ENCODE measurements around the gene SPINK6. TPM values are rescaled to one million over a fixed set of nuclear protein-coding genes. Genes with fewer than 3 reads are reported as not detected.

Gene SPINK6, protein sequence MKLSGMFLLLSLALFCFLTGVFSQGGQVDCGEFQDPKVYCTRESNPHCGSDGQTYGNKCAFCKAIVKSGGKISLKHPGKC
- total RNA-seq: not detected
- long read RNA-seq: 0 reads

DNA sequence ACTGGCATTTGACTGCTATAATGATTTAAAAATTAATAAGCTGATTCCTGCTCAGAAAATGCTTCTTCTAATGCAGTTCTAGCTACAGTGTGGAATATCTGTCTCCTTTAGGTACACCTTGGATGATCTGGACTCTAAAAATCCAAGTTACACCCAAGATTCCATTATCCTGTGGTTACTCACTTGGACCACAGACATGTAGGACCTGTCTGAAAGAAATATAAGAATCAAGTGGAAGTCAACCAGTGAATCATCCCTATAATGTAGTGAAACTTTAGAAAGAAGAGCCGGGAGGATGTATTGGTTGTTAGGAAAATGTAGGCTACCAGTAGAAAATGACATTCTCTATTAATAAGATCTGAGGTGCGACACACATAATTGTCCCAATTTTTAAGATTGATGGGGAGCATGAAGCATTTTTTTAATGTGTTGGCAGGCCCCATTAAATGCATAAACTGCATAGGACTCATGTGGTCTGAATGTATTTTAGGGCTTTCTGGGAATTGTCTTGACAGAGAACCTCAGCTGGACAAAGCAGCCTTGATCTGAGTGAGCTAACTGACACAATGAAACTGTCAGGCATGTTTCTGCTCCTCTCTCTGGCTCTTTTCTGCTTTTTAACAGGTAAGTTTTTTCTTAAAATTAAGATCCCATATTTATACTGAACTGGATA, at the start of gene SPINK6:
SPINK6 (plus strand) TSS at position 512 of the 673 bp plus-strand sequence; CDS start at position 567, 55 bp downstream.
- intact Hi-C loops (cut with DNase I, micrococcal nuclease): no loop called here
- no peak for DNase-seq
- ATAC-seq: no peak

DNA sequence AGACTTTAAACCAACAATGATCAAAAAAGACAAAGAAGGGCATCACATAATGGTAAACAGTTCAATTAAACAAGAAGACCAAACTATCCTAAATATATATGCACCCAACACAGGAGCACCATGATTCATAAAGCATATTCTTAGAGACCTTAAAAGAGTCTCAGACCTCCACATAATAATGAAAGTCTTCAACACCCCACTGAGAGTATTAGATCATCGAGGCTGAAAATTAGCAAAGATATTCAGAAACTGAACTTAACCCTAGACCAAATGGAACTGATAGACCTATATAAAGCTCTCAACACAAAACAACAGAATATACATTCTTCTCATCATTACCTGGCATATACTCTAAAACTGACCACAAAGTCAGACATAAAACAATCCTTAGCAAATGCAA, 46.2 kb upstream of the SPINK6 start:
- ATAC-seq (no peak), DNase-seq (no peak)
- intact Hi-C loops (cut with DNase I, micrococcal nuclease): no loop called here

DNA sequence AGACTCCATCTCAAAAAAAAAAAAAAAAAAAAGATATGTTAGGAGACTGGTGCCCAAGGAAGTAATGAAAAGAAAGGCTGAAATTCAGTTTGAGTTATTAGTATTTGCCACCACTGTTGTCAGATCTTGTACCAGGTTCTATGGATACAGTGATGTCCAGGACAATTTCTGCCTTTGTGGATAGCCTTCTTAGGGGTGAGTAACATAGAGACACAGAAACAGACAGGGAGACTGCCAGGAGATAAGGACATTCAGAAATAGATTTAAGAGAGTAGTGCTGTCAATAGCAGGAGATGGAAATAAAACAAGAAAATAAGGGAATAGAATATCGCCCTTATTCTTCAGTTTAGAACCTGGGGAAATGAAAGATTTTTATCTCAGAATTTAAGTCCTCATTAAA, 40.8 kb upstream of the SPINK6 start:
- intact Hi-C loops (cut with DNase I, micrococcal nuclease): no loop called here
- ATAC-seq (no peak), DNase-seq (no peak)

DNA sequence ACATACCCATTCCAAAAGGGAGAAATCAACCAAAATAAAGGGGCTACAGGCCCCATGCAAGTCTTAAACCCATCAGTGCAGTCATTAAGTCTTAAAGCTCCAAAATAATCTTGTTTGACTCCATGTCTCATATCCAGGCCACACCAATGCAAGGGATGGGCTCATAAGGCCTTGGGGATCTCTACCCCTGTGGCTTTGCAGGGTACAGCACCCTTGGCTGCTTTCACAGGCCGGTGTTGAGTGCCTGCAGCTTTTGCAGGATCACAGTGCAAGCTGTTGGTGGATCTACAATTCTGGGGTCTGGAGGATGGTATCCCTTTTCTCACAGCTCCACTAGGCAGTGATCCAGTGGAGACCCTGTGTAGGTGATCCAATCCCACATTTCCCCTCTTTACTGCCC, 39.5 kb upstream of the SPINK6 start:
- no peak for ATAC-seq
- no peak for DNase-seq
- intact Hi-C loops (cut with DNase I, micrococcal nuclease): no loop called here

DNA sequence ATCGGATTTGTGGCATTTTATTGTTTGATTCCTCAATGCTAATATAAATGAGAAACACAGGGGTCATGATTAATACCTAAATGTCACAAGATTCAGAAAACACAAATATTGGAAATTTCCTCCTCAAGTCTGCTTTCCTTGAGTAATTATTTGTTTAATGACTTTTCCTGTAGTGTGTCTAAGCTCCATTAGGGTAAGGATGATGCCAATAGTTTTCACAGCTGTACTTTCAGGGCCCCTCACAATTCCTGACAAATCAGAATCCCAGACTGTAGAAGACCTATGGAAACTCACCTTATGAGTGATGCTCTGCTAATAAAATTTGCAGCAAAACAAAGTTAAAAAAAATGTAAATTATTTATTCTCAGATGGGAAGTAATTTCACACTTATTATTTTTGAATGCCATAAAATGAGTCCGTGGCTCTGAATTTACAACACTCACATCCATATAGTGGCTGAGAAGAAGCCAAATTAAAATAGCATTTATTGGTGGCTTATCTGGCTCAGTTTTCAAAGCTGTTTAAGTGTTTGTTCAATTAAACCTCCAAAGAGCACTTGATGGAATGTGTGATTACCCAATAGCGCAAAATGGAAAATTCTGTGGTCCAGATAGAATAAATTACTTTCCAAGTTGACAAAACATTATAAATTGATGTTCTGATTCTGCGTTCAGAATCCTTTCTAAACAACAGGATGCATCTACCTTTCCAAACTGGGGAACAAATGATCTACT, 36.1 kb upstream of the SPINK6 start:
- ATAC-seq (no peak), DNase-seq (no peak)

DNA sequence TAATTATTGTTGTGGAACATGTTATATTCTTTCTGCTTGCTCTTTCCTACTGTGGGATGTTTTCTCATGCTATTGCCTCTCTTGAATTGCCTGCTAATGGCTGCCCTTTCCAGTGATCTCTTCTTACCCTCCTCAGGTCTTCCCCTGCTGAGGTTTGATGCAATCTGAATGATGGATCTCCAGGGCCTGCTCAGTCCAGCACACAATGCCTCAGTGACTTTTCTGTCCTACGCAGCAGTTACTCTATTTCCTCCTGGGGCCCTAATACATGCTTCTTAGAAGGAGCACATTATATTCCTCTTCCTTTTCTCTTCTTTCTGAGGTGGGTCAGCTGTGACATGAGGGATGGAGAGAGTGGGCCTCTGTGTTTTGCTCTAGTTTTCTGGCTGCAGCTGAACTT, 34.6 kb upstream of the SPINK6 start, which contains the start of gene SPINK14:
SPINK14 (plus strand) TSS at position 301 of the 400 bp plus-strand sequence. CDS start 1,187 bp downstream, outside the sequence.
- ATAC-seq: no peak
- intact Hi-C loops (cut with DNase I, micrococcal nuclease): no loop called here
- DNase-seq: no peak

More for the DNA sequence above, 36.1 kb upstream of the SPINK6 start:
- intact Hi-C loops (cut with DNase I, micrococcal nuclease): no loop called here

DNA sequence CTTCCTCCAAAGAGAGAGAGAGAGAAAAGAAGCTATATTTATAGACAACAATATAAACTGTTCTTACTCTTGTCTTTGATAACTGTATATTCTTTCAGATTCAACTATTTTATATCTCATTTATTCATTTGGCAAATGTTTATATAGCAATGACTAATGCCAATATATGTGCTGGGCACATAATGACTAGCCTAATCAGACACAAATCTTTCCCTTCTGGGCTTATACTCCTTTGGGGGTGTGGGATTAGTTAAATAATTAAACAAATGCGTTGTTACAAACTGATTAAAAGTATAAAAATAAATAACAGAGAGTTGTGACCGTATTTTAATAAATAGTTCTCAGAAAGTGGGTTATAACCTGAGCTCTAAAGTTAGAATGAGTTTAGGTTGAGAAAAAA, 30.5 kb upstream of the SPINK6 start:
- no peak for DNase-seq
- intact Hi-C loops (cut with DNase I, micrococcal nuclease): no loop called here

DNA sequence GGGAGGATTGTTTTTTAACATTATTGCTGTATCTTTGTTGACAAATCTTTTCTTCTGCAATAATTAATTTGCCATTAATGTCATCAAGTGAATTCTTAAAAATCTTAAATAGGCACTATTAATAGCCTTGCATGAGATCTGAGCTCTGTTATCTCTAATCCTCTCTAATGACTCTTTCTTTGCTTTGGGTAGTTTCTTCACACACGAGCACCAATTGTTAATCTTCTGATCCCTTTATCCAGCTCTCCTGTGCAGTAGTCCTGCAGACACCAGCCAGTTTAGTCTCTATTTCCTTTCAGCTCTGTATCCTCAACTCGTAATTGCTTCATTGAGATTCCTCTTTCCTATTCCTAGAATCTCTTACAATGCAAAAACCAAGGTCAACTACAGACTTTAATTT, 26.4 kb upstream of the SPINK6 start:
- DNase-seq (no peak), ATAC-seq (no peak)
- intact Hi-C loops (cut with DNase I, micrococcal nuclease): loop anchor here in 1 of 2 donors (5.0 kb wide), 1 partner anchor 556 kb away; no protein-coding TSS in a partner anchor

More for the DNA sequence above, 30.5 kb upstream of the SPINK6 start:
- no peak for ATAC-seq

DNA sequence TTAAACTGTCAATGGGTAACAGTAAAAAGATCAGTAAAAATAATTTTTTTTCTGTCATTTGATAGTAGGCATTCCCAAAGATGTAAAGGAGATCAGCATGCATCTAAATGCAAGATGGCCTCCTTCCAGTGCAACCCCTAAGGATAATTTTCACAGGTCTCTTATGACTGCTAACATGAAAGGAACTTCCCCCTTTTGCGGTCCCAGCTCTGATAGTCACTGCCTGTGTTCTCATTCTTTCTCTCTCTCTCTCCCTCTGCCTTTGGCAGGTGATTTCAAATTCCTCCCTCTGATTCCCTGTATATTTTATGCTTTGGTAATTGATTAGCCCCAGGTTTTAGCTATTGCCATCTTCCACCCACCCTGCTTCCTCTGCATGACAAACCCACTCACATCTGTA, 25.6 kb upstream of the SPINK6 start:
- ATAC-seq (no peak), DNase-seq (no peak)
- intact Hi-C loops (cut with DNase I, micrococcal nuclease): loop anchor here in 1 of 2 donors (5.0 kb wide), 1 partner anchor 555 kb away; no protein-coding TSS in a partner anchor

DNA sequence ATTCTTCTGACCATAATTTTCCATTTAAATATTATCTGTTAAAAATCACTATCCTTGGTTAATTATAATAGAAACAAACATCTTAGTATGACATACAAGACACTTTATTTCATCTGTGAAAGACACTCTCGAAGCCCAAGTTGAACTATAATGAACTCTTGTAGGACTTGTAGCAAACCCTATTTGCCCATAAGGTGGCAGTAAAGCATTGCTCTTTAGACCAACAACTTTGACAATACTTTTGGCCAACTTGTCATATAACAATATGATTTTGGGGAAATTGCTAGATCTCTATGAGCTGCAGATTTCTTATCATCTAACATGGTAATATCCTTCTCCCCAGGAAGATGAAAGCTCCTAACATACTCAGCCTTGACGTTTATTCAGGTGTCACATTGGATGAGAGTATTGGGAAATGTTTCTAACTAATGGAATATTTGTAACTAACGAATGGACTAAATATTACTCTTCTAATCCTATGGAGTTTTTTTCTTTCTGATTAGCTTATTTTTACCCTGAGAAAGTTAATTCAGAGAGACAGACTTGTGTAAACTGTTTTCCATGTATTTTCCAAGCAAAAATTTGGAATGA, 23.5 kb upstream of the SPINK6 start:
- DNase-seq: no peak
- intact Hi-C loops (cut with DNase I, micrococcal nuclease): loop anchor here in 1 of 2 donors (5.0 kb wide), 1 partner anchor 553 kb away; no protein-coding TSS in a partner anchor

DNA sequence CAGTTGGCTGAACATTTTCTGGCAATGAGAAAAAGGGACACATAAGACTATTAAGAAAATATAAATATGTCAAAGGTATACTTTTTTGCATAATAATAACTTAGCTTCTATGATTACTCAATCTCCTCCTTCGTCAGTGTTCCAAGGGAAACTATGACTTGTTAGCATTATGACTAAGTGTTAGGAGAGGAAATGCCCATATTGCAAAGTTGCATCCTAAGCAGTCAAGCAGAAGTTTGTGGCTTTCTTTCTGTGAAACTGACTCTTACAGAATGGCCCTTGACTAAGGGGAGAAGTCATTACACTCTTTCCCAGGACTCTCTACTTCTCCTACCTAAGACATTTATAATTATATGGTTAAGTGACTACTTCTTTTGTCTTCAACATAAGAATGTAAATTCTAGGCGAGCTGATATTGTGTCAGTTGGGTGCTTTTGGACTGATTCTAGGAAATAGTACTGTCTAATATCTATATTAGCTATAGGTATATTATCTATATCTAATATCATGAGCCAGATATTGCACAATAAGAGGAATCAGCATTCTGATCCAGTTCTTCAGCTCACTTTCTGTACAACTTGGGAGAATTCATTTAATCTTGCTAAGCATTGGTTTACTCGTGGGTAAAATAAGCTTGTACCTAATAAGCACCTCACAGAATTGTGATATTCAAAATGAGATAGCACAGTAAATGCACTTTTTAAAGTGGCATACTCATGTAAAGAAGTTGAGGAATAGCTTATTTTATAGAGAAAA, 16.4 kb upstream of the SPINK6 start:
- DNase-seq (no peak), ATAC-seq (no peak)
- intact Hi-C loops (cut with DNase I, micrococcal nuclease): loop anchor here in 1 of 2 donors (10.0 kb wide), 1 partner anchor 188 kb away; no protein-coding TSS in a partner anchor

More for the DNA sequence above, 23.5 kb upstream of the SPINK6 start:
- ATAC-seq: peak; percentile 90

DNA sequence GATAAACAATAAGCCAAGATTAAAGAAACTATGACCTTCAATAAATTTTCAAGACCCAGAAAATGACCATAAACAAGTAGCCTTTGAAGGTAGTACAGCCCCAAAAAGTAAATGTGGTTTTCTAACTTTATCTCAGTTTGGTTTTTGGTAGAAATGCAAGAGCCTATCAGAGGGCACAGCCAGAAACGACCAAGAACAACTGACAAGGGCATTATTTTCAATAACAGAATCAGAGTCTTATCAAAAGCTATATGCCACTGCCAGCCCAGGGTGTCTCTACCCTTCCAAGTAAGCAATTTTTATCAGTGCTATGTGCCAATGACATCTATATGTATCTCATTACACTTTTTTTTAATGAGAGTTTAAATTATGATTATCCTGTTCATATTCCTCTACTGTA, 11.8 kb upstream of the SPINK6 start:
- ATAC-seq (no peak), DNase-seq (no peak)
- intact Hi-C loops (cut with DNase I, micrococcal nuclease): no loop called here

DNA sequence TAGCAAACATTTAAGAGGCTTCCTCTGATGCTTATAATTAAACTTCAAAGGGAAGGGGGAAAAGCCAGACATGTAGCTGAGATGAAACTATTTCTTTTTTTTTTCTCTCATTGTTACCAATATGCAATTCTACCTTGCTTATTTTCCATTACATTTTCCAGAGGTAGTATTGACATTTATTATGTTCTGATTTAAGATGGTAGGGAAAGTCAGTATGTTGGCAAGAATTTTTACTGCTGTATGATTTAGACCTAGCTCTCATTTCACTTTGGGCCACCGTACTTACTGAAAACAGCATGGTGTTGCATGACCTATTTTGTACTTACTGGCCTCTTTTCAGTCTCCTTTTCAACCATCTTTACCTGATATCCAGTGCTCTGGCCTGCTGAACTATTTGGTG, 9.6 kb upstream of the SPINK6 start:
- intact Hi-C loops (cut with DNase I, micrococcal nuclease): no loop called here

DNA sequence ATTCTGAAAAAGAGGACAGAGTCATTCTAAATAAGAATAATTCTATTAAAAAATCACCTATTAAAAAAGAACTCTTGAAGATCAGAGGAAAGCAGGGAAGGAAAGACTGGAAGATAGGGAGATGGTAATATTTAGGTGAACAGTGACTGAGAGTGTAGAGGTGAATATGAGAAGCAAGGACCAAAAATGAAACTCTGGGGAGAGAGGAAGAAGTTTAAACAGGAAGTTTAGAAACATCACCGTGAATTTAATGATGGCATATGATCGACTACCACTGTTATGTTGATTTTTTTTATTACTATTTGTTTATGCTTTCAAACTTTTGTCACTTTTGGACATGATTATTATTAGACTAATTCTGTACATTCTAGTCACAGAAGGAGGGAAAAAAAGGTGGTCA, 1.7 kb upstream of the SPINK6 start:
- intact Hi-C loops (cut with DNase I, micrococcal nuclease): no loop called here
- ATAC-seq (no peak), DNase-seq (no peak)

More for the DNA sequence above, 9.6 kb upstream of the SPINK6 start:
- DNase-seq (no peak), ATAC-seq (no peak)

DNA sequence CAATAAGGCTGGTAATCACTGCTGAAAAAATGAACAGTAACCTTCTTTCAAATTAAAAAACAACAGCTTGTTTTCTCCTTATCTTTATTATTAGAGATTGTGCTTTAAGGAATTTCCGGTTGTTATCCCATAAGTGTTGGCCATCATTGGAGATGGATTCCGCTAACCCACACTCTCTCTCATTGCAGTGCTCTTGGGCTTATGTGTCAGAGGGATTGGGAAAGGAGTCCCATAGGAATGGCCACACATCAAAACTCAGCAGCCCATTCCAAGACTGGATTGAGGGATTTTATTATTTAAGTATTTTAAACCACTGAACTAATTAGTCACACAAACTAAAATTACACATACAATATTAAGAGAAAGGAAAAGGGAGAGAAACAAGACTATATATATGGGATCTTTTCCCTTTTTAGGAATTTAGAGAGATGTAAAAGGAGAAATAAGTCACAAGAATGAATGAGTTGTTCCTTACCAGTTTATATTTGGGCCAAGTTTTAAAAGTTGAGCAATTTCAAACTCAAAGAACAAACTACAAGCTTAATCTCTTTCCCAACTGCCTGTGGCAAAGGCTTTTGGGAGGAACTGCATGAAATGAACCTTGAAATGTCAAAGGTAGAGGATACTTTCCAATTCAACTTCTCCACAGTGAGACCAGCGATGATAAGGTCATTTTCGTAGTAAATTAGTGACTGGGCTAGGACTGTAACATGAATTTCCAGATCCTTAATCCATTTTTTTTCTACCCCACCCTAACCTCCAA, 2.4 kb downstream of the SPINK6 start:
- DNase-seq (no peak), ATAC-seq (no peak)
- intact Hi-C loops (cut with DNase I, micrococcal nuclease): no loop called here

DNA sequence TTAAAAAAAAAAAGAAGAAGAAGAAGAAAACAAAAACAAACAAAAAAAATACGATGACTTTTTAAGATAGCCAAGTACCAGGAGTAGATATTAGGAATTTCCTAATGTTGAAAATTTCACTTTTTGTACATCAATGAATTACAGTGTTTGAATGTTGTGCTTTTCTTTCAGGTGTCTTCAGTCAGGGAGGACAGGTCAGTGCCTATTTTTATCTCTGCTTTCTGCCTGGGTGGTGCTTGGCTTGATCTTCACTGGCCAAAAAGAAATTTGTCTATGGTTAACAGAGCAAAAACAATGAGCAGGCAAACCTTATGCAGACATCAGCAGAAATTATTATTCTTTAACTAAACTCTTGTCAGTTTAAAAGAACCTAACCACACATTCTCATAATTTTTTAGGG, 3.0 kb downstream of the SPINK6 start:
- no peak for ATAC-seq
- DNase-seq: no peak
- intact Hi-C loops (cut with DNase I, micrococcal nuclease): no loop called here

DNA sequence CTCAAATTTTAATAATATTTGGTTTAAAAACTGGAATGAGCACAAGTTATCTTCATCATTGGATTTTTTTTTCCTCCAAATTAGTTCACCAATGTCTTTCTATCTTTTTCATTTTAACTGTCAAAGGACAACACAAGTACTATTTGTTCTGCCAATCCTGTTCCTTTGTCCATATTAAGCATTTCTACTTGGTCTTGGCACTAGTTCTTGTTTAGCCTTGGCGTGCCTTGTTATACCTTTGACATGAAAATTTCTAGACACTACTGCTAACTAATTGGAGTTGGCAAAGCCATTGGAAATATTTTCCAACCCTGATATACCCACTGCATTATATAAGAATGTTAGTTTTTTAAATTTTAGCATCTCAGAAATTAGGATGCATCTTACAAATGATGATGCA, 3.8 kb downstream of the SPINK6 start:
- ATAC-seq: no peak
- intact Hi-C loops (cut with DNase I, micrococcal nuclease): no loop called here
- no peak for DNase-seq

DNA sequence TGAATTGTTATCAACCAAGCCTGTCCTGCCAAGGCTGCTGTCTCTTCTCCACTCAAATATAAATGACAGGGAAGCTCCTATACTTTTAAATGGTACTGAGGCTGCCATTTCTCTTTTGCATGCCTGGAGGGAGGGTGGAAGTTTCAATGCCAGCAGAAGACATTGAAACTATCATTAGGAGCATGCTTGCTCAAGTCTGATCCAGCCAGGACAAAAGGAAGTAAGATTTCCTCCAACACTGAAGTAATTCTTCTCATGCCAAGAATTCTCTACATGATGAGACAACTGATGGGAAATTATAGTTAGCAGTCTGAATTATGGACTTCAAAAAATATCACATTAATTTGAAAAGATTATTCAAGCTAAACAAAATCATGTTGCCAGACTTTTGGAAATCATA, 5.4 kb downstream of the SPINK6 start:
- intact Hi-C loops (cut with DNase I, micrococcal nuclease): no loop called here
- ATAC-seq: no peak
- no peak for DNase-seq
